HL-60/S4 treated with retinoic acid at 250 ng/mL for 4 days and 3 days (cell line): ENCODE results near the gene NOL3.

ENCODE experiments used
- in situ Hi-C: fragments of 300-500 bp; cut with MboI; formaldehyde crosslinking; loops from 2 replicates; pipeline ENCODE4 v1.7.0; 2022; ENCODE audit warnings: low sequenced_read_pairs

Gene NOL3

GRCh38 chr16:67201411-67202345 lies 31.3 kb downstream of the NOL3 start:
- in situ Hi-C loops = no loop called here

- in situ Hi-C loops = no loop called here
These were observed 32.1 kb downstream of the NOL3 start for GRCh38 chr16:67202426-67202825.

- in situ Hi-C loops = no loop called here
These were observed 32.7 kb downstream of the NOL3 start for GRCh38 chr16:67202956-67203493.

- in situ Hi-C loops = no loop called here
These were observed 33.7 kb downstream of the NOL3 start for GRCh38 chr16:67204076-67204475.

- in situ Hi-C loops = no loop called here
These were observed 35.9 kb downstream of the NOL3 start for GRCh38 chr16:67206129-67206837.

GRCh38 chr16:67206838-67207248 lies 36.5 kb downstream of the NOL3 start:
- in situ Hi-C loops = no loop called here

- in situ Hi-C loops = no loop called here
These were observed 37.1 kb downstream of the NOL3 start for GRCh38 chr16:67207249-67208091.

GRCh38 chr16:67208154-67208896 lies 38.0 kb downstream of the NOL3 start:
- in situ Hi-C loops = no loop called here

- in situ Hi-C loops = no loop called here
These were observed 39.2 kb downstream of the NOL3 start for GRCh38 chr16:67209565-67209964.

- in situ Hi-C loops = no loop called here
These were observed 40.0 kb downstream of the NOL3 start for GRCh38 chr16:67210069-67210937.

GRCh38 chr16:67211674-67212073 lies 41.3 kb downstream of the NOL3 start:
- in situ Hi-C loops = no loop called here

GRCh38 chr16:67212766-67213165 lies 42.4 kb downstream of the NOL3 start:
- in situ Hi-C loops = no loop called here

GRCh38 chr16:67213197-67214019 lies 43.1 kb downstream of the NOL3 start:
- in situ Hi-C loops = no loop called here

- in situ Hi-C loops = no loop called here
These were observed 45.4 kb downstream of the NOL3 start for GRCh38 chr16:67215706-67216105.

GRCh38 chr16:67216612-67217490 lies 46.5 kb downstream of the NOL3 start:
- in situ Hi-C loops = no loop called here

GRCh38 chr16:67223992-67224391 lies 53.7 kb downstream of the NOL3 start:
- in situ Hi-C loops = no loop called here
